Coronary artery (tissue), 2 donors: ENCODE measurements around the gene BUB3.

ENCODE experiments used
- DNase-seq: peaks from one replicate; pipeline ENCODE4 v3.0.0-alpha.2; 2017; ENCODE audit warnings: low spot score
- H3K27ac ChIP-seq, 2 donors: fragments of 200-600 bp; sonication (generic); one replicate each; pipeline ENCODE4 v1.5.1; 2016 to 2019
- H3K4me3 ChIP-seq: fragments of 200-600 bp; sonication (generic); 2 replicates; pipeline ENCODE4 v1.5.1; 2016; ENCODE audit warnings: mild to moderate bottlenecking, moderate library complexity
- TF ChIP-seq, protein P1 (sequence below): fragments of 200-600 bp; sonication (generic); IDR thresholded peaks from one replicate; pipeline ENCODE4 v1.5.1; 2019; ENCODE audit warnings: antibody characterized with exemption

BUB3 gene

DNA sequence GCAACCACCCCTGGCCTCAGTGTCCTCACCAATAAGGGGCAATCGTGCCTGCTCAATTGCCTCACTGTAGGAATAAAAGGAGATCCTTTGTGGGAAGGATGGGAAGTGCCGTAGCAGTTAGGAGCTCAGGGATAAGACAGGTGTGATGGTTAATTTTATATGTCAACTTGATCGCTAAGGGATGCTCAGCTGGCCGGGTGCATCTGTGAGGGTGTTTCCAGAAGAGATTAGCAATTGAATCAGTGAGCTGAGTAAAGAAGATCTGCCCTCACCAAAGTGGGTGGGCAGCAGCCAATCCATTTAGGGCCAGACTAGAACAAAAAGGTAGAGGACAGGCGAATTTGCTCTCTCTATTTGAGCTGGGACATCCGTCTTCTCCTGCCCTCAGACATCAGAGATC is 46.3 kb downstream of the BUB3 start:
- Histone ChIP-seq H3K4me3 (no peak overlapping the region), H3K27ac (no peak overlapping the region)
- no peak for DNase-seq
- TF ChIP-seq, protein P1, sequence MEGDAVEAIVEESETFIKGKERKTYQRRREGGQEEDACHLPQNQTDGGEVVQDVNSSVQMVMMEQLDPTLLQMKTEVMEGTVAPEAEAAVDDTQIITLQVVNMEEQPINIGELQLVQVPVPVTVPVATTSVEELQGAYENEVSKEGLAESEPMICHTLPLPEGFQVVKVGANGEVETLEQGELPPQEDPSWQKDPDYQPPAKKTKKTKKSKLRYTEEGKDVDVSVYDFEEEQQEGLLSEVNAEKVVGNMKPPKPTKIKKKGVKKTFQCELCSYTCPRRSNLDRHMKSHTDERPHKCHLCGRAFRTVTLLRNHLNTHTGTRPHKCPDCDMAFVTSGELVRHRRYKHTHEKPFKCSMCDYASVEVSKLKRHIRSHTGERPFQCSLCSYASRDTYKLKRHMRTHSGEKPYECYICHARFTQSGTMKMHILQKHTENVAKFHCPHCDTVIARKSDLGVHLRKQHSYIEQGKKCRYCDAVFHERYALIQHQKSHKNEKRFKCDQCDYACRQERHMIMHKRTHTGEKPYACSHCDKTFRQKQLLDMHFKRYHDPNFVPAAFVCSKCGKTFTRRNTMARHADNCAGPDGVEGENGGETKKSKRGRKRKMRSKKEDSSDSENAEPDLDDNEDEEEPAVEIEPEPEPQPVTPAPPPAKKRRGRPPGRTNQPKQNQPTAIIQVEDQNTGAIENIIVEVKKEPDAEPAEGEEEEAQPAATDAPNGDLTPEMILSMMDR = no peak

DNA sequence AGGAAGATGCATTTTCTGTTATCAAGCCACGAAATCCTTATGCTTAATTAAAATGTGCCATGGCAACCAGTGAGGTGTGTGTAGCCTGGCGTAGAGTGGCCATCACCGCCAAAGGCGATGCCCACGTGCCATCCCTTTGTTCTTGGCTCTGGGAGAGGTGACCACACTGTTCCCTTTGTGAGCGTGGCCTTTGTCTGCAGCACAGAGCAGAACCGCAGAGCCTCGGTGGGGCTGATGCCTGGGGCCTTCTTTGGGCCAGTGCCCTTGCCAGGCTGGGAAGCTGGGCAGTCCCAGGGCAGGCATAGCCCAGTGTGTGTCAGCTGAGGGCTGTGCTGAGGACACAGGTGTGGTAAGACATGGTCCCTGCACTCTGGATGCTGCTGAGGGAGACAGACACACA is 48.3 kb downstream of the BUB3 start:
- no peak for DNase-seq
- TF ChIP-seq, protein P1 = no peak
- no peak overlapping the region for H3K27ac ChIP-seq
- no peak overlapping the region for H3K4me3 ChIP-seq

- no peak overlapping the region for H3K4me3 ChIP-seq
- TF ChIP-seq, protein P1 = no peak
- DNase-seq = no peak
- H3K27ac ChIP-seq = no peak overlapping the region
Observed at GRCh38 chr10:123203393-123204126, 49.4 kb downstream of the BUB3 start.

DNA sequence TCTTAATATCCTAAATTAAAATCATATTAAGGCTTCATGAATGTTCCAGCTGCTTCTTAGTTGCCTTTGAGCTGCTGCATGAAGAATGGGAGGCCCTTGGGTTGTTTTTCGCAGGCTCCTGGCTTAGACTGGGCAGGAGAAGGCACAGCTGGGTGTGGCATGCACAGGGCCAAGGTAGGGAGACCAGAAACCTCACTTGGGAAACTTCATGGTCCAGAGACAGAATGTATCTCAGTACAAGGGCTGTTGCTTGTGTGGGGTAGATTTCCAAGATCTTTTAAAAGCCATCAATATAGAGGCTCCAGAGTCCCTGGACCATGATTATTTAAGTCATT is 49.9 kb downstream of the BUB3 start:
- DNase-seq = no peak
- no peak overlapping the region for H3K4me3 ChIP-seq
- H3K27ac ChIP-seq = no peak overlapping the region
- TF ChIP-seq, protein P1 = no peak

- TF ChIP-seq, protein P1 = no peak
Observed at GRCh38 chr10:123205041-123205440, 50.8 kb downstream of the BUB3 start.

DNA sequence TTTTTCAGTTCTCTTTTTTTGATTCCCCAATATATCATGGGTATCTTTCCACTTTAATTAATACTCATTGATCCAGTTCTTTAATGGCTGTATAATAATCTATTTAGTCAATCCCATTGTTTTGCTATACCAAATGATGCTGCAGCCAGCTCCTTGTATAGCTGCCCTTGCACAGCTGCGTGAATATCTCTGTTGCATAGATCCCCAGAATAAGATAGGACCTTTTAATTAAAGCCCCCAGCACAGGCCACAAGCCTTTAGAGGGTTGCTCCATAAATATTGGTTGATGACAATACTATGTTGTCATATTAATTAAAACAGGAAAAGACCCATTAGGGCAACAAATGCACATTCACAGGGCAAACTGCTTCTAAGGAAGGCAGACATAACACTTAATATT is 57.9 kb downstream of the BUB3 start:
- Histone ChIP-seq H3K27ac (no peak overlapping the region), H3K4me3 (no peak overlapping the region)
- no peak for DNase-seq
- TF ChIP-seq, protein P1 = no peak

More at GRCh38 chr10:123205041-123205440, 50.8 kb downstream of the BUB3 start:
- Histone ChIP-seq H3K27ac (no peak overlapping the region), H3K4me3 (no peak overlapping the region)
- DNase-seq = no peak

GRCh38 chr10:123212640-123213039 is 58.4 kb downstream of the BUB3 start:
- Histone ChIP-seq H3K27ac (no peak overlapping the region), H3K4me3 (no peak overlapping the region)
- no peak for DNase-seq
- TF ChIP-seq, protein P1 = no peak
